ENCODE measurements around the gene PDE8A.
A peak's percentile ranks its signal among the peaks of the same experiment; 100 is the strongest.

PDE8A gene

DNA sequence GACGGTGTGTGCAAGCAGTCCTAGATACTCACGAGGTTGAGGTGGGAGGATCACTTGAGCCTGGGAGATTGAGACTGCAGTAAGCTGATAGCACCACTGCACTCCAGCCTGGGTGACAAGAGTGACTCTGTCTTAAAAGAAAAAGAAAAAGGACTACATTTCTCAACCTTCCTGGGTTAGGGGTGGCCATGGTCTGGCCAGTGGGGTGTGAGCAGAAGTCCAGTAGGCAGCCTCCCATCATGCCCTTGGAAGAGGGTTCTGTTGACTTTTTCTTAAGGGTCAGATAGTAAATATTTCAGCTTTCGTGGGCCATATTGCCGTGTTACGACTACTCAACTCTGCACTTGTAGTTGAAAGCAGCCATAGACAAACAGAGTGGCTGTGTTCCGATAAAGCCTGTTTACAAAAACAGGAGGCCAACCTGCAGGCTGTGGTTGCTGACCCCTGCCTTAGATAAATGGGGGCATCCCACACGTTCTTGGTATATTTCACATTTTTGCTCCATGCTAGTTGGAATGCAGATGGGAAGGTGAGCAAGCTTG is 31.0 kb upstream of the PDE8A start:
- Mint-ChIP-seq H3K27me3 (no peaks in the 10 kb centered on the region), H3K9me3 (no peaks in the 10 kb centered on the region), H3K27ac (no peak overlapping the region), H3K4me3 (no peak overlapping the region), H3K4me1 (ENCODE audit: low read depth) (peaks cover 5% of the 10 kb centered on the region), H3K36me3 (ENCODE audit: low read depth) (no peaks in the 10 kb centered on the region)
- intact Hi-C loops (cut with micrococcal nuclease), result no loop called here

DNA sequence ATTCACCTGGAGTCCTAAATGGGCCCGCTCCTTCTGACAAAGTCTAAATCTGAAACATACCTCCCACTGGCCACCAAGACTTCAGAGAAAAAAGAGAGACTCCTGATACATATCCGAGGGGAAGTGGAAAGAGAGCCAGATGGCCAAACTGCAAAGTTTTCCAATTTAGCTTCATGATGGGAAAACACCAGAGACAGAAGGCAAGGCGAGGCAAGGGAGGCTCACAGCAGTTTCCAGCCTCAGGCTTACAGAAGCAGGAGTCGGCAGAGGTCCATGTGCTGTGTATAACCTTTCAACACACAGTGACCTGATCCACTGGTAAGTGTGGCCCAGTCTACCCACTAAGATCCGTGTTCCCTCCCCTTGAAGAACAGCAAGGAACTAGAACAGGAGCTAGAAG is 29.9 kb upstream of the PDE8A start:
- Mint-ChIP-seq H3K36me3 (ENCODE audit: low read depth) (no peaks in the 10 kb centered on the region), H3K9me3 (no peaks in the 10 kb centered on the region), H3K27ac (no peak overlapping the region), H3K4me1 (ENCODE audit: low read depth) (peaks cover 14% of the 10 kb centered on the region), H3K27me3 (peaks cover 2% of the 10 kb centered on the region), H3K4me3 (no peak overlapping the region)
- intact Hi-C loops (cut with micrococcal nuclease), result no loop called here

DNA sequence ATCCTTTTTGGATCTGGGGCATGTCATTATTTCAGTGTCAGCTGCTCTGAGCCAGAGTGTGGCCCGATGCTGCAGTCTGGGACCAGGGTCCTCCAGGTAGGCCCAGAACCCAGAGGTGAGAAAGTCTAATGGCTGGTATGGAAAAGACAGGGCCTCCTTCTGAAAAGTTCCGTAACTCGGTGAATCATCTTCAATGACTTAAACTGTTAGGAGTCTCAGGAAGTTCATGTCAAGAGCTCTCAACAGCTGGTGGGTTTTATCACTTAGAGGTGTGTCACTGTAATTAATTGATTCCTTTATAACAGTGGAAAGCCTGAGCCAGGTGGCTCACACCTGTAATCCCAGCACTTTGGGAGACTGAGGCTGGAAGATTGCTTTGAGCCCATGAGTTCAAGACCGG is 28.5 kb upstream of the PDE8A start:
- peaks cover 14% of the 10 kb centered on the region for H3K4me1 Mint-ChIP-seq (ENCODE audit: low read depth)
- H3K9me3 Mint-ChIP-seq, result no peaks in the 10 kb centered on the region
- H3K27ac Mint-ChIP-seq, result no peak overlapping the region
- intact Hi-C loops (cut with micrococcal nuclease), result no loop called here
- H3K36me3 Mint-ChIP-seq (ENCODE audit: low read depth), result no peaks in the 10 kb centered on the region
- H3K27me3 Mint-ChIP-seq, result peaks cover 2% of the 10 kb centered on the region
- H3K4me3 Mint-ChIP-seq, result no peak overlapping the region

DNA sequence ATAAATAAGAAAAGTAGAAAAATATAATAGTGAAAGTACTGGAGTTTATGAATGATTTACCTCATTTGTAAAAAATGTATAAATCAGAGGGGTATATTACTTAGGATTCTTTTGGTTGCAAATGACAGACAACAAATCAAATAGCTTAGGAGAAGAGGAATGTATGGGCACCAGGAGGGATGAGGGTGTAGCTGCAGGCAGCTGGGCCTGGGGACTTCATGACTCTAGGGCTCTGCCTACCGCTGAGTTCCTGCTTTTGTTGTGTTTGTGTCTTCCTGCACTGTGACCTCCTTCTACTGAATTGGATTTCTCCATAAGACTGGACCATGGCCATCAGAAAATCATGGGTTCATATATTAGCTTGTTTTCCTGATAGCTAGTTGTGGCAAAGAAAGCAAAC is 27.9 kb upstream of the PDE8A start:
- peaks cover 2% of the 10 kb centered on the region for H3K27me3 Mint-ChIP-seq
- no peak overlapping the region for H3K4me3 Mint-ChIP-seq
- intact Hi-C loops (cut with micrococcal nuclease), result no loop called here
- H3K4me1 Mint-ChIP-seq (ENCODE audit: low read depth), result peaks cover 14% of the 10 kb centered on the region
- H3K36me3 Mint-ChIP-seq (ENCODE audit: low read depth), result no peaks in the 10 kb centered on the region
- no peaks in the 10 kb centered on the region for H3K9me3 Mint-ChIP-seq
- H3K27ac Mint-ChIP-seq, result no peak overlapping the region

DNA sequence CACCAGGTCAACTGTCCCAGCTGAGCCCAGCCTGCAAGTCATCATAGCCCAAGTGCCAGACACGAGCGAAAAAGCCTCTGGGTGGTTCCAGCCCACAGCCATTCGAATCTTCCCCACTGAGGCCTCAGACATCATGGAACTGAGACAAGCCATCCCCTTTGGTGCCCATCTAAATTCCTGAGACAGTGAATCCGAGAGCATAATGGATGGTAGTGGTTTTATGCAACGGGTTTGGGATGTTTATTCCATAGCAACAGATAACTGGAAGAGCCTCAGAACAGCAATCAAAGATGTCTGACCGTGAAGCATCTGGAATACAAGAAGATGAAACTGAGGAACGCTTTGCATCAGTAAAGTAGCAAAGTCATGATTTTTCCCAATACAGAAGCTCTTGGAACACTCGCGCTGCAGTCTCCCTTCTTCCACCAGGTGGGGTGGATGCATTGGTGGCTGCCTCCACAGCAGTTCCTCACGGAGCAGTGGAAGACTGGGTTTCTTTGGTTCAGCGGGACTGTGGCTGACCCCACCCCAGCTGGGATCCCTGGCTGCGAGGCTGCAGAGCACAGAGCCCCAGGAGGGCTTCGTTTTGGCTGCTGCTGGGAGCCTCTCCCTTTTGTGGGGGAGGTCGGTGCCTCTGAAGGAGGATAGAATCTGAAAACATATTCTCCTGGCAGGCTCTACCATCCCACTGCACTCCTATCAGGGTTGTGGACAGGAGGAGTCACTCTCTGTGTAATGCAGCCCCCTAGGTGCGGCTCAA is 26.4 kb upstream of the PDE8A start:
- peak overlapping the region; percentile 59 for H3K4me3 Mint-ChIP-seq
- no peaks in the 10 kb centered on the region for H3K9me3 Mint-ChIP-seq
- peaks cover 27% of the 10 kb centered on the region for H3K4me1 Mint-ChIP-seq (ENCODE audit: low read depth)
- intact Hi-C loops (cut with micrococcal nuclease), result loop anchor here (1.0 kb wide), 2 partner anchors 55 to 89 kb away; no protein-coding TSS in a partner anchor
- no peaks in the 10 kb centered on the region for H3K36me3 Mint-ChIP-seq (ENCODE audit: low read depth)
- peaks cover 2% of the 10 kb centered on the region for H3K27me3 Mint-ChIP-seq
- no peak overlapping the region for H3K27ac Mint-ChIP-seq

DNA sequence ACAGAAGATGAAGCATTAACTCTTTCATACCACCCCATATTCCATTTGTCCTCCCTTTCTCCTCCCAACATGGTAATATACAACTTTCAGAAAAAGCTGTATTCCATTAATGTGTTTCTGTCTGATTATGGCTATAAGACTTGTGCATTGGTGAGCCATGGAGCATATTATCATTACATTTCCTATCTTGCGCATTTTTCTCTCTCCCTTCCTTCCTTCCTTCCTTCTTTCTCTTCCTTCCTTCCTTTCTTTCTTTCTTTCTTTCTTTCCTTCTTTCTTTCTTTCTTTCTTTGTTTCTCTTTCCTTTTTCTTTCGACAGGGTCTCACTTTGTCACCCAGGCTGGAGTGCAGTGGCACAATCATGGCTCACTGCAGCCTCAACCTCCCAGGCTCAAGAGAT is 25.5 kb upstream of the PDE8A start:
- intact Hi-C loops (cut with micrococcal nuclease), result no loop called here
- Mint-ChIP-seq H3K4me1 (ENCODE audit: low read depth) (peaks cover 31% of the 10 kb centered on the region), H3K9me3 (no peaks in the 10 kb centered on the region), H3K27me3 (peaks cover 2% of the 10 kb centered on the region), H3K4me3 (no peak overlapping the region), H3K36me3 (ENCODE audit: low read depth) (no peaks in the 10 kb centered on the region), H3K27ac (no peak overlapping the region)

DNA sequence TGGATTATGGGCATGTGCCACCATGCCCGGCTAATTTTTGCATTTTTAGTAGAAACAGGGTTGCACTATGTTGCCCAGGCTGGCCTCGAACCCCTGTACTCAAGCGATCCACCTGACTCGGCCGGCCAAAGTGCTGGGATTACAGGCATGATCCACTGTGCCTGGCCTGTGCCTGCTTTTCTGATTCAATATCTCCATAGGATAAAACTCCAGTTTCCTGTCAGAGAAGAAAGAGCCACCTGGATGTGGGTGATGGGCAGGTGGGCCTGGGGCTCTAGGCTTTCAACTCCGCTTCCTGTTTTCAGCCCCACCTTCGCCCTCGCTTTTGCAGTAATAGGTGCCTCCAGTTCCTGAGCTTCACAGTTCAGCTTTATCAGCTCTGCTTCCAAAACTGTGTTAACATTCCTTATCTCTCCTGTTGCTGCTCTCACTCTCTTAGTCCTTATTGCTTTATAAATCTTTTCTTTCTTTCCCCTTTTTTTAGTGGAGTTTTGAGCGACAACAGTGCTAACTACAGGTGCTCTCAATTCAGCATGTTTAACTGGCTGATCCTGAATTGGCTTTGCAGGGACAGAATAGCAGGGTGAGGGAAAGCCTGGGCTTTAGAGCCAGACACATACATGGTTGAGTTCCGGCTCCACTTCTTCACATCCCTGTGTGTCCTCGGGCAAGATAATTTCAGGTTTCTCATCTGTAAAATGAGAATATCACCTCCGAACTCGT is 21.1 kb upstream of the PDE8A start:
- Mint-ChIP-seq H3K27me3 (peaks cover 2% of the 10 kb centered on the region), H3K4me1 (ENCODE audit: low read depth) (peaks cover 27% of the 10 kb centered on the region), H3K9me3 (peaks cover 19% of the 10 kb centered on the region), H3K27ac (no peak overlapping the region), H3K4me3 (no peak overlapping the region), H3K36me3 (ENCODE audit: low read depth) (no peaks in the 10 kb centered on the region)
- intact Hi-C loops (cut with micrococcal nuclease), result no loop called here

DNA sequence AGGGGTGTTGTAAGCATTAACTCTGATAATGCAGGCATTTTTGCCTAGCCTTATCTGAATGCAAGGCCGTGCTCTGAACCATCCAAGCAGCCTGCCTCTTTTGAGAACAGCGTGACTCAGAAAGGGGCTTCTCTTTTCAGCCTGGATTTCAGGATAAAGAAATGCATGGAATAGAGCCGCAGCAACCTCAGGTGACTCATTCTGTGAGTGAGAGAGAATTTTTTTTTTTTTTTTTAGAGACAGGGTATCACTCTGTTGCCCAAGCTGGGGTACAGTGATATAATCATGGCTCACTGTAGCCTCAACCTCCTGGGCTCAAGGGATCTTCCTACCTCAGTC is 20.6 kb upstream of the PDE8A start:
- no peaks in the 10 kb centered on the region for H3K36me3 Mint-ChIP-seq (ENCODE audit: low read depth)
- no peak overlapping the region for H3K27ac Mint-ChIP-seq
- H3K4me1 Mint-ChIP-seq (ENCODE audit: low read depth), result peaks cover 22% of the 10 kb centered on the region
- peaks cover 2% of the 10 kb centered on the region for H3K27me3 Mint-ChIP-seq
- intact Hi-C loops (cut with micrococcal nuclease), result no loop called here
- no peak overlapping the region for H3K4me3 Mint-ChIP-seq
- peaks cover 19% of the 10 kb centered on the region for H3K9me3 Mint-ChIP-seq

DNA sequence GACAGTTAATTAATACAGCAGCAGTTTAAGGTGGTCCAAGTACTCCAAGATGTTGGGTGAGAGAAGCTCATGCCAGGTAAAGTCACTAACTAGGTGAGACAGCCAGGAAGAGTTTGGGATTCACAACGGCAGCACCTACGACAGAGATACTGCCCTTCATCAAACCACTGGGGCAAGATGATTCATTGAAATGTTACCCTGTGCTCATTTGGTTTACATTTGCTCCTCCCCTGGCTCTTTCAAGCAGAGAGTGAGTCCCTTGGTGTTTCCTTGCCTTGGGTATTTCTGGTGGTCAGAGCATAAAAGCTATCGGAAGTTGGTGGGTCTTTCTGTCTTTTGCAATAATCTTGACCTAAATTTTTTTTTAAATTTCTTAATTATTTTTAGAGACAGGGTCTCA is 19.9 kb upstream of the PDE8A start:
- H3K4me1 Mint-ChIP-seq (ENCODE audit: low read depth), result peaks cover 17% of the 10 kb centered on the region
- no peak overlapping the region for H3K27ac Mint-ChIP-seq
- H3K9me3 Mint-ChIP-seq, result peaks cover 19% of the 10 kb centered on the region
- no peaks in the 10 kb centered on the region for H3K36me3 Mint-ChIP-seq (ENCODE audit: low read depth)
- no peak overlapping the region for H3K4me3 Mint-ChIP-seq
- H3K27me3 Mint-ChIP-seq, result no peaks in the 10 kb centered on the region
- intact Hi-C loops (cut with micrococcal nuclease), result no loop called here

DNA sequence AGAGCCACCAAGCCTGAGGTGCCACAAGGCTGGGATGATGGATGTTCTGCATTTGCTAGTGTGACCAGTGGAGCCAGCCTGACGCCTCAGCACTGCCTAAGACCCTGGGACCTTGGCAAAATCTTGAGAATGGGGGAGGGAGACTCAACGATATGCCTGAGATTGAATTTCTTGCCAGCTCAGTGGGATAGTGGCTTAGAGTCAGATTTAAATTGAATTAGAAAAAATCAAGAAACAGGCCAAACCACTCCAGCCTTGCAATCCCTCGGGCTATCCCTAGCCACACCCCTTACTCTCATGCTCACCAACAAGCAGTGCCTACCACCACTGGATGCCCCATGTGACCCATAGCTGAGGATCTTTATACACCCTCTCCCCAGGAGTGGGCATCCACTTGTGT is 18.7 kb upstream of the PDE8A start:
- H3K36me3 Mint-ChIP-seq (ENCODE audit: low read depth), result no peaks in the 10 kb centered on the region
- H3K27me3 Mint-ChIP-seq, result no peaks in the 10 kb centered on the region
- peaks cover 19% of the 10 kb centered on the region for H3K9me3 Mint-ChIP-seq
- peaks cover 26% of the 10 kb centered on the region for H3K4me1 Mint-ChIP-seq (ENCODE audit: low read depth)
- no peak overlapping the region for H3K27ac Mint-ChIP-seq
- intact Hi-C loops (cut with micrococcal nuclease), result no loop called here
- H3K4me3 Mint-ChIP-seq, result no peak overlapping the region

DNA sequence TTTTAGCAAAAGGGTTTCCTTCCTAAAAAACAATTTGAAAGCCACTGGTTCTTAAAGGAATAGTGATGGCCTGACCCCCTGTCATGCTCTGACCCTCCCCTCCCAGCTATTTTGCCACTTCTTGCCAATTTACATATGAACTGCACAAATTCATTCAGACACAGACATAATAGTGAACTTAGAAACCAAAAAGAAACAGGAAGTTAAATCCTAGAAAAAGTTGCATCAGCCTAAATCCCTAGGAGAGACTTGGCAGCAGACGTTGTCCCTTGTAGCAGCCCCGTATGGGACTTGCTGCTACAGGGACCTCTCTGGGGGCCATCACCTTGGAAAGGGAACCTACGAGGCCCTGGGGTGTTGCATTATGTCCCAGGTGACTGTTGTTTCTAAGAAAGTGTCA is 14.3 kb upstream of the PDE8A start:
- H3K36me3 Mint-ChIP-seq (ENCODE audit: low read depth), result no peaks in the 10 kb centered on the region
- intact Hi-C loops (cut with micrococcal nuclease), result no loop called here
- H3K9me3 Mint-ChIP-seq, result peaks cover 19% of the 10 kb centered on the region
- no peak overlapping the region for H3K27ac Mint-ChIP-seq
- peaks cover 9% of the 10 kb centered on the region for H3K4me1 Mint-ChIP-seq (ENCODE audit: low read depth)
- H3K4me3 Mint-ChIP-seq, result no peak overlapping the region
- no peaks in the 10 kb centered on the region for H3K27me3 Mint-ChIP-seq

DNA sequence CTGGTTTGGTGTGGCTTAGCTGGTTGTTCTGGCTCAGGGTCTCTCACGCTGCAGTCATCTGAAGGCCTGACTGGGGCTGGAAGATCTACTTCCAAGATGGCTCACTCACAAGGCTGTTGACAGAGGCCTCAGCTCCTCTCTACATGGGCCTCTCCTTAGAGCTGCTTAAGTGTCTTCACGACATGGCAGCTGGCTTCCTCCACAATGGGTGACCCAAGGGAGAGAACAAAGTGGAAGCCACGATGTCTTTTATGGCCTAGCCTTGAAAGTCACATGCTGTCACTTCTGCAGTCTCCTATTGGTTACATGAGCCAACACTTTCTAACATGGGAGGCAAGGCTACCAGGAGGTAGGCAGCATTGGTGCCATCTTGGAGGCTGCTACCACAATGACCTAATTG is 13.4 kb upstream of the PDE8A start:
- intact Hi-C loops (cut with micrococcal nuclease), result no loop called here
- peaks cover 9% of the 10 kb centered on the region for H3K4me1 Mint-ChIP-seq (ENCODE audit: low read depth)
- H3K9me3 Mint-ChIP-seq, result peaks cover 19% of the 10 kb centered on the region
- no peak overlapping the region for H3K27ac Mint-ChIP-seq
- no peaks in the 10 kb centered on the region for H3K36me3 Mint-ChIP-seq (ENCODE audit: low read depth)
- no peaks in the 10 kb centered on the region for H3K27me3 Mint-ChIP-seq
- H3K4me3 Mint-ChIP-seq, result no peak overlapping the region

DNA sequence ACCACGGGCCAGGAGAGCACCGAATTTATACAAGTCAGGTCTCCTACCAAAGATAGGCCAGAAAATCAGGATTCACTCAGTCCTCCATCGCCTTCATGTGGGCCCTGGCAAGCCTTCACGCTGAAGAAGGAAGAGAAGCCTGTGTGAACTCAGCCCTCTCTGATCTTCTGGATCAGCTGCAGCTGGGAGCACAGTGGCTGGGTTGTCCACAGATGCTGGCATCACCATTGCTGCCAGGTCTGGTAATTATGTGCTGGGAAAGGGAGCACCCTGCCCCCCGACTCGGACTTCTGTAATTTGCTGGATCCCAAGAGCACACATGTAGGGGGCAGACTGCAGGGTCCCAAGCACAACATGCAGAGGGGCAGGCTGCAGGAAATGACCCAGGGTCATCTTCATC is 12.4 kb upstream of the PDE8A start:
- no peaks in the 10 kb centered on the region for H3K27me3 Mint-ChIP-seq
- H3K27ac Mint-ChIP-seq, result no peak overlapping the region
- H3K9me3 Mint-ChIP-seq, result peaks cover 13% of the 10 kb centered on the region
- intact Hi-C loops (cut with micrococcal nuclease), result no loop called here
- peaks cover 9% of the 10 kb centered on the region for H3K4me1 Mint-ChIP-seq (ENCODE audit: low read depth)
- no peak overlapping the region for H3K4me3 Mint-ChIP-seq
- H3K36me3 Mint-ChIP-seq (ENCODE audit: low read depth), result no peaks in the 10 kb centered on the region

DNA sequence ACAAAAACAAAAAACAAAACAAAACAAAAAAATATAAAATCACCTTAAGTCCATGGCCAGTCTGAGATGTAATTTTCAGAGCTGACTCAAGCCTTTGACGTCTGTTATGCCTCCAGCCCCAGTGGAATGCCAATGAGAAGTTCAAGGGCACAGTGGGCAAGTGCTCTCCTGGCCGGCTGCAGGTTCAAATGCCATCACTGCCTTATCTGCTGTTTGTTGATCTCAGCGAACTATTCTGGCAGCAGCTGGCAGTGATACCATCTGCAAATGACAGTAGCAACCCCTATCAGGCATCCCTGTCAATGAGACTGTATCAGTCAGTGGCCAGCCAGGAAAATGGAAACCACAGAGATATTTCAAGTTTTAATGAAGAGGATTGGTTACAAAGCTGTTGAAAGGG is 10.8 kb upstream of the PDE8A start:
- Mint-ChIP-seq H3K27me3 (no peaks in the 10 kb centered on the region), H3K4me3 (no peak overlapping the region), H3K9me3 (no peaks in the 10 kb centered on the region), H3K4me1 (ENCODE audit: low read depth) (peaks cover 9% of the 10 kb centered on the region), H3K27ac (no peak overlapping the region), H3K36me3 (ENCODE audit: low read depth) (no peaks in the 10 kb centered on the region)
- intact Hi-C loops (cut with micrococcal nuclease), result no loop called here

Data from dendritic cell treated with granulocyte-macrophage colony-stimulating factor and Interleukin-4, amounts not matched to agents 40 ng/mL and 50 ng/mL, for 4 days (primary cell).